ENCODE data around the gene PUS10.
"Not testable (repeated sequence)": the region's sequence is repeated elsewhere in the genome, so short reads cannot be mapped to it uniquely, and the experiment has no call there.

Gene PUS10, protein sequence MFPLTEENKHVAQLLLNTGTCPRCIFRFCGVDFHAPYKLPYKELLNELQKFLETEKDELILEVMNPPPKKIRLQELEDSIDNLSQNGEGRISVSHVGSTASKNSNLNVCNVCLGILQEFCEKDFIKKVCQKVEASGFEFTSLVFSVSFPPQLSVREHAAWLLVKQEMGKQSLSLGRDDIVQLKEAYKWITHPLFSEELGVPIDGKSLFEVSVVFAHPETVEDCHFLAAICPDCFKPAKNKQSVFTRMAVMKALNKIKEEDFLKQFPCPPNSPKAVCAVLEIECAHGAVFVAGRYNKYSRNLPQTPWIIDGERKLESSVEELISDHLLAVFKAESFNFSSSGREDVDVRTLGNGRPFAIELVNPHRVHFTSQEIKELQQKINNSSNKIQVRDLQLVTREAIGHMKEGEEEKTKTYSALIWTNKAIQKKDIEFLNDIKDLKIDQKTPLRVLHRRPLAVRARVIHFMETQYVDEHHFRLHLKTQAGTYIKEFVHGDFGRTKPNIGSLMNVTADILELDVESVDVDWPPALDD

DNA sequence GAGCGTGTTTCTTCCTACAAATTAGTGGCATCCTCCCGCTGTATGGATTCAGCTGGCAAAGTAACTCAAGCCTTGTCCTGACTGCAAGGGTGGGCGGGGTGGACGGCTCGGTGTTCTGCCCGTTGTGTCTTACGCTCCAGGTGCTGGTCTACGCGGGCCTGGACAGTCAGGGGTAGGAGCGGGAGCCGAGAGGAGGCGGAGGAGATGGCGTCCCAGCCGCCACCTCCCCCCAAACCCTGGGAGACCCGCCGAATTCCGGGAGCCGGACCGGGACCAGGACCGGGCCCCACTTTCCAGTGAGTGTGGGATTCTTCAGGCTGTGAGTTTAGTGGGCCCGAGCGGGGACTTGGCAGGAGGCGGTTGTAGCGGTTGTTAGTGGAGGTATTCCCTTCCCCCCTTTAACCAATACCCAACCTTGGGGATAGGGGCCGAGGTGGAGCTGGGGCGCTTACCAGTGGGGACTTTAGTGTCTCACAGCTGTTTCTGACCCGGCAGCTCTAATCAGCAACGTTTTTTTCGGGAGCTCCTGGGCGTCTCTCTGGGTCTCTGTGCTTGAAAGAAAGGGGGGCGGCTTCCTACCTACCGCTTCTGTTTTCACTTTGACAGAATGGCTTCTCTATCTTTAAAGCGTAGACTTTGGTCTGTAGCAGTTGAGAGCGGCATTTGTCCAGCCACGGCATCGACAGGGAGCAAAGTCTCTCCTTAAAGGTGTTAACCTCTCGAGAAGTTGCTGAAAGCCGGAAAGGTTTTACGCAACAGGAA lies at the start of gene PUS10, which contains the start of gene PEX13:
Gene PUS10, minus strand, starts transcription at position 700 of the 762 bp plus-strand sequence. CDS start 6,365 bp downstream, outside the sequence.
Gene PEX13, plus strand, starts transcription at position 165 of the 762 bp plus-strand sequence. Its CDS starts 40 bp downstream, at position 205.
- DNase-seq = peak; percentile 72

DNA sequence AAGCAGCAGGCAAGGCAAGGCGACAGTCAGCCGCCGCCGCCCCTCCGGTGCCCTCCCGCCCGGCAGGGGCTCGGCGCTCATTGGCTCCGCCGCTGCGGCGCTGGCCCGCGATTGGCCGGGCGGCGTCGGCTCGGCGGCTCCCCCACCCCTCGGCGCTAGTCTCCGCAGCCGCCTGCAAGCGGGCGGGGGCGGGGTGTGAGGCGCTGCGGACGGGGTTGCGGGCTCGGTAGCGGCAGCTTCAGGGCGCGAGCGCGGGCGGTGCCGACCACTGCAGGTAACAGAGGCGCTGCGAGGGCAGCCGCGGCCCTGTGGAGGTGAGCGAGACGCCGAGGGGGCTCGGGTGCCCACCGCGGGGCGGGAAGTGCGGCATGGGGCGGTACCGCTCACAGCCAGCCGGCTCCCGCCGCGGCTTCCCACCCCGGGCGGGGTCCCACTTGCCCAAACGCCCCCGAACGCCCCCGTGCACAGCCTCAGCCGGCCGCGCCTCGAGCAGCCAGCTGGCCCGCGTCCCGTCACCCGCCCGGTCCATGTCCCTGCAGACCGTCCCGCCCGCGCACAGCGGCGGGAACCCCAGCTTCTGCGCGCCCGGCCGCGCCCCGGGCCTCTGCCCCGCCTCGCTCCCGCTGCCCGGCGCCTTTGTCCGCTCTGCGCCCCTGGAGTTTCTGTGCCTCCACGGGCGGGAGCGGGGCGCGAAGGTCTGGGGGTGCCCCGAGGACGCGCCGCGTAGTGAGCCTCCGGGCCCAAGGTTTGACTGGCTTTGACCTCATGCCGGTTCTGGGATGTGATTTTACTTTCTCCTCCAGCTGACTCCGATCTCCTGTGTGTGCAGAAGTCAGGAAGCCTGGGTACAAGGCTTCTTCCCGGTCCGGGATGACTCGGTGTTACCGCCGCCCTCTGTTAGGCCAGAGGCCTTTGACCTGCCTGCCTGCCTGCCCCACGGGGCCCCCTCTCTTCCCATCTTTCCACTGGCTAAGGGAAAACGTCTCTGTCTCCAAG lies 48.0 kb upstream of the PUS10 start, which contains the start of gene SANBR:
Gene SANBR, plus strand, starts transcription at position 158 of the 996 bp plus-strand sequence. CDS start 4,480 bp downstream, outside the sequence.
- peak; percentile 91 for DNase-seq

- no peak for DNase-seq
These were observed 41.3 kb upstream of the PUS10 start for GRCh38 chr2:61059382-61059781.

DNA sequence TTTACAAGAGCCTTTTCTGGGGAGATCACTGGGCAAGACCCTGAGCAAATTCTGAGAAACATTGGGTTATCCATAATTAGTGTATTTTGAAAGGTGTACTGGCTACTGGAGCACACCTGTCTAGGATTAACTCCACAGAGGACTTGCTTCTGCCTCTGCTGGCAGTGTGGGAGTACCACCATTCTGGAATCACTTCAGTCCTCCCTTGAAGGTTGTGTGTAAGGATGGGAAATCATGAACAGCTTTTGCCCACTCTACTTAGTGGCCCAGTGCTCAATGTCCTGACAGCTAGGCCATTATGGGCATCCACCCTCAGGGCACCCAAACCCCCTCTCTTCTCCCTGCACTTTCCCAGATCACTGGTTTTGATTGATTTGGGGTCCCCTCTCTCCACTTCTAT lies 39.5 kb upstream of the PUS10 start:
- no peak for DNase-seq

GRCh38 chr2:61055557-61055956 lies 37.5 kb upstream of the PUS10 start:
- no peak for DNase-seq

DNA sequence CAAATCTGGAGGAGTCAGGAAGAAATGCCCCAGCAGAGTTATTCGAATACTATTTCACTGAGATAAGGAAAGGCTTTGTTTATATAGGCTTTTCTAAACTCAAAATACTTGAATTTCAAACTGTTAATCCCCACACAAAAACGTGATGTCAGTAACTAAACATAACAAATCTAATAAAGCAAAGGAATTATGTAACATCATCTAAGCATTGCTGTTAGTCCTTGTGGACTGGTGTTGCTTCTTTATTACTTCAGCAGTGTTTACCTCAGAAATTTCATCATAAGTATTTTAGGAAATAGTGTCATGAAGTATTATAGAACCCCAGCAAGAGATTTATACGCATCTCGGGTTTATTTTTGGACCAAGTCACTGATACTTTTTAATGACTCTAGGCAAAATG lies 27.9 kb upstream of the PUS10 start:
- peak; percentile 75 for DNase-seq

DNA sequence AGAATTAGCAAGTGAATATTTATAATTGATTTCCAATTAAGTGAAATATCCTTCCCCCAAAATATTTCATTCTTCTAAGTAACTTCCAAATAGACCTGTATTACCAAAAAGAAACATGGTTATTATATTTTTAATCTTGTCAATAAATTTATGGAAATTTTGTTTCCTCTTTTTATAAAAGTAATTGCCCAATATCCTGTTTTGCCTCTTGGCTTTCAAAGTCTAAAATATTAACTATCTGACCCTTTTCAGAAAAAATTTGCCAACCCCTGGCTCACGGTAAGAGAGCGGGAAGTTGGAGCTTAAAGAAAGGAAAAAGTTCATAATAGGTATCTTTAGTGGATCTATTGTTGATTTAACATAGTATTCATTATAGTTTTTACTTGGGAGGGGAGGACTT lies 27.2 kb upstream of the PUS10 start:
- peak; percentile 55 for DNase-seq

GRCh38 chr2:61044636-61045035 lies 26.6 kb upstream of the PUS10 start:
- peak; percentile 85 for DNase-seq

GRCh38 chr2:61042807-61043206 lies 24.8 kb upstream of the PUS10 start:
- DNase-seq = no peak

DNA sequence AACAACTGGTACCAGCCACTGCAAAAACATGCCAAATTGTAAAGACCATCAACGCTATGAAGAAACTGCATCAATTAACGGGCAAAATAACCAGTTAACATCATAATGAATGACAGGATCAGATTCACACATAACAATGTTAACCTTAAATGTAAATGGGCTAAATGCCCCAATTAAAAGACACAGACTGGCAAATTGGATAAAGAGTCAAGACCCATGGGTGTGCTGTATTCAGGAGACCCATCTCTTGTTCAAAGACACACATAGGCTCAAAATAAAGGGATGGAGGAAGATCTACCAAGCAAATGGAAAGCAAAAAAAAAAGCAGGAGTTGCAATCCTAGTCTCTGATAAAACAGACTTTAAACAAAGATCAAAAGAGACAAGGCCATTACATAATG lies 18.6 kb upstream of the PUS10 start:
- not testable (repeated sequence) for DNase-seq

- DNase-seq = not testable (repeated sequence)
These were observed 16.5 kb upstream of the PUS10 start for GRCh38 chr2:61034592-61034991.

GRCh38 chr2:61029533-61029932 lies 11.5 kb upstream of the PUS10 start:
- DNase-seq = no peak

DNA sequence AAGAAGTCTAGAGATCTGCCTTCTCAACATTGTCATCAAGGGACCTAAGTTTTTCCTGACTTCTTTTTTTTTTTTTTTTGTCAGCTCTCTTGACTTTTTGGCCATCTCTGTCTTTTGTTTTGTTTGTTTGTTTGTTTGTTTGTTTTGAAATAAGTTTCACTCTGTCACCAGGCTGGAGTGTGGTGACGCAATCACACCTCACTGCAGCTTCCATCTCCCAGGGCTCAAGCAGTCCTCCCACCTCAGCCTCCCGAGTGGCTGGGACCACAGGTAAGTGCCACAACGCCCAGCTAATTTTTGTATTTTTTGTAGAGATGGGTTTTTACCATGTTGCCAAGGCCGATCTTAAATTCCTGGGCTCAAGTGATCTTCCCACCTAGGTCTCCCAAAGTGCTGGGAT lies 5.6 kb upstream of the PUS10 start:
- DNase-seq = no peak

DNA sequence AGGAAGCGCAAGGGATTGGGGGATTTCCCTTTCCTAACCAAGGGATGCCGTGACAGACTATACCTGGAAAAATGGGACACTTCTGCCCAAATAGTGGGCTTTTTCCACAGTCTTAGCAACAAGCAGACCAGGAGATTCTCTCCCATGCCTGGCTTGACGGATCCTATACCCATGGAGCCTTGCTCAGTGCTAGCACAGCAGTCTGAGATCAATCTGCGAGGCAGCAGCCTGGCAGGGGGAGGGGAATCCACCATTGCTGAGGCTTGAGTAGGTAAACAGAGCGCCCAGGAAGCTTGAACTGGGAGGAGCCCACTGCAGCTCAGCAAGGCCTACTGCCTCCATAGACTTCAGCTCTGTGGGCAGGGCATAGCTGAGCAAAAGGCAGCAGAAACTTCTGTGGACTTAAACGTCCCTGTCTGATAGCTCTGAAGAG lies 3.2 kb upstream of the PUS10 start:
- no peak for DNase-seq

- no peak for DNase-seq
These were observed 743 bp upstream of the PUS10 start for GRCh38 chr2:61018798-61019197.

DNA sequence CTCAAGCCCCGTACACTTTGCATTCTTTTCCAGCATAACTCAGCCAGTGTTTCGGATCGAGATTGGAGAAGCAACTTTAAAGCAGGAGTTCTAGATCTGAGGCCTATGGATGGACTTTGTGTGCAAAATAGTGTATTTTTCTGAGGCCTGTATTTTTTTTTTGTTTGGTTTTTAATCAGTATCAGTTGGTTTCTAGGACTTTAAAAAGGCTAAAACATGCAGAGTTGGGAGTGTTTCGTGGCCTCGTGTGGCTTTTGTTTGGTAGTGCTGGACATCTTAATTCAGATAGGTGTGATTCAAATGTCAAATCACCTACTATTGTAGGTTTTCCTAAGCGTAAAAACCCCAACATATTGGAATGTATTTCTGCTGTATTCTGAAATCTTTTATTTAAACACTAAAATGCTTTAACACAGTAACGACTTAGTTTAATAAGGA lies 282 bp upstream of the PUS10 start:
- DNase-seq = no peak

GRCh38 chr2:61017003-61017555 lies 976 bp downstream of the PUS10 start:
- DNase-seq = peak; percentile 70

- no peak for DNase-seq
These were observed 1.6 kb downstream of the PUS10 start for GRCh38 chr2:61016392-61017002.

DNA sequence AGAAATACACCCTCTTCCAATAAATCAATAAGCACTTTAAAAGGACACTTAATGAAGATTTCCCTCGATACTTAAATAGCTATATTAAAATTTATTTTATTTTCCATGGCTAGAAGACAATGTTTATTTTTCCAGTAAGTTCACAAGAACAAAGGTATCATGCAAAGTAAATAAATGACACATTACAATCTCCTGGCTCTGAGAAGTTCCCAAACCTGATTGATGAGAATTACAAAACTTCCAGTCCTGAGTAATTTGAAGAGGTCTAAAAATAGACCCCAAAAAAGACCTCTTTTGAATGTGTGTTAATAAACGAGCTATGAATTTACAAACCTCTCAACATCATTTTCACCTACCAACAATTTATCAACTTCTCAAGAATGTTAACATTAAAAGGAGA lies 2.1 kb downstream of the PUS10 start:
- no peak for DNase-seq

GRCh38 chr2:61014763-61015162 lies 3.3 kb downstream of the PUS10 start:
- DNase-seq = peak; percentile 80

DNA sequence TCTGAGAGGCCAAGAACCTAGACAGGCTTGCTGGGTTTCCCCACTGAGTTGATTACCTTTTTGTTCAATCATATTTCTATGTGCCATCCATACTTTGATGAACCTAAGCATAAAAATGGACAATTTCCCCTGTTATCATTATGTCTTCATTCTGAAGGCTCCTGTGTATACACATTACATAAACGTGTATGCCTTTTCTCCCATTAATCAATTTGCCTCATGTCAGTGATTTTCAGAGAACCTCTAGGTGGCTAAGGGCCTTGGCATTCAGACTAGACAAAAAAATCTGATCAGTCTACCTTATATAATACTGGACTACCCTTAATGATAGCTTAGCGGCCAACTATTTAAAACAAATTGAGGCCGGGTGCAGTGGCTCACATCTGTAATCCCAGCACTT lies 4.7 kb downstream of the PUS10 start:
- no peak for DNase-seq

Measured in inflammatory macrophage treated with lipopolysaccharide for 4 hours (primary cell).